ENCODE data around the gene ASRGL1.
A peak's percentile ranks its signal among the peaks of the same experiment; 100 is the strongest.
"Not testable (repeated sequence)": the region's sequence is repeated elsewhere in the genome, so short reads cannot be mapped to it uniquely, and the experiment has no call there.

ASRGL1 gene

DNA sequence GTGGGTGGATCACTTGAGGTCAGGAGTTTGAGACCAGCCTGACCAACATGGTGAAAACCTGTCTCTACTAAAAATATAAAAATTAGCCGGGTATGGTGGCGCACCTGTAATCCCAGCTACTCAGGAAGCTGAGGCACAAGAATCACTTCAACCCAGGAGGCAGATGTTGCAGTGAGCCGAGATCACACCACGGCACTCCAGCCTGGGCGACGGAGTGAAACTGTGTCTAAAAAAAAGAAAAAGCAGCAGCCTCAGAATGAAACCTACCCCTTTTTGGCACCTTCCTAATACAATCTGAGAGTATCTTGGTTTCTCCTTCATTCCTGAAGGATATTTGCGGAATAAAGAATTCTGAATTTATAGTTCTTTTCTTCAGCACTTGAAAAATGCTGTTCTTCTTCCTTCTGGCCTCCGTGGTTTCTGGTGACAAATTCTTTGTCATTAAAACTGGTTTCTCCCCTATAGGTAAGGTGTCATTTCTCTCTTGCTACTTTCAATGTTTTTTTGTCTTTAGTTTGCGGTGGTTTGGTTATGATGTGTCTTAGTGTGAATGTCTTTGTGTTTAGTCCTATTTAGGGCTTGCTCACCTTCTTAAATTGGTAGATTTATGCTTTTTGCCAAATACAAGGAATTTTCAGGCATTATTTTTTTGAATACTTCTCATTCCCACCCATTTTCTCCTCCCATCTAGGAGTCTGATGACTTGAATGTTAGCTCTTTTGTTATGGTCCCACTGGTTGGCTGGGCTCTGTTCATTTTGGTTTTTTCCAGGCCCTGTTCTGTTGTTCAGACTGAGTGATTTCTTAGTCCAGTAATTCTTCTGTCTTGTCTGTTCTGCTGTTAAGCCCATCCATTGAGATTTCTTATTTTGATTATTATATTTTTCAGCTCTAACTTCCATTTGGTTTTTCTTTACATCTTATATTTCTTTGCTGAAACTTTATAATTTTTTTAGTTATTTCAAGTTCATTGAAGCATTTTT, 15.4 kb downstream of the ASRGL1 start:
- DNase-seq = peak in 1 of 5 donors; percentile 12

DNA sequence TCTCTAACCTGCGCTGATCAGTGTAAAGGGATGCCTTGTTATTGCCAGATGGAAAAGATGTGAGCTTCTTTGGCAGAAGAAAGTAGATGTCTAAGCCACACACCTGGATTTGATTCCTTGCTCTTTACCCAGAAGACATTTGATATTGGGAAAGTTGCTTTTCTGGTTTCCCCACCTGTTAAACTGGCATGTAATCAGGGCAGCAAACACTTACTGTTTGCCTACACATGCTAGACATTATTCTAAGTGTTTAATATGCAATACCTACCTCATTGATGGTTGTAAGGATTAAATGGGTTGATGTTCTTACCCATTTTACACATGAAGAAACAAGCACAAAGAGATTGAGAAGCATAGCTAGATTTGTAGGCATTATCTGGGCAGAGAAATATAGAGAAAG, 16.6 kb downstream of the ASRGL1 start:
- no peak for DNase-seq

DNA sequence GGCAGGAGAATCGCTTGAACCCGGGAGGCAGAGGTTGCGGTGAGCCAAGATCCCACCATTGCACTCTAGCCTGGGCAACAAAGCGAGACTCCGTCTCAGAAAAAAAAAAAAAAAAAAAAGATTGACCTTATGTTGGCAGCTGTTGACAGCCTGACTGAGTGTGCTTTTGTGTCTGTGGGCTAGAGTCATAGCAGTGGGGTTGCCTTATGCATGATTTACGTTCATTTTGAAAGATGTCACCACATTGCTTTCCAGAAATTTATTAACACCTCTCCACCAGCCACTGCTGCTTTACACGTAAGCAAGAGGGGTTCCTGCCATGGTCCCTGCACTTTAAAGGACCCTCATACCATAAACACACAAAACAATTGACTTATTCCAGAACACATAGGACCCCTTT, 21.0 kb downstream of the ASRGL1 start:
- DNase-seq = no peak

DNA sequence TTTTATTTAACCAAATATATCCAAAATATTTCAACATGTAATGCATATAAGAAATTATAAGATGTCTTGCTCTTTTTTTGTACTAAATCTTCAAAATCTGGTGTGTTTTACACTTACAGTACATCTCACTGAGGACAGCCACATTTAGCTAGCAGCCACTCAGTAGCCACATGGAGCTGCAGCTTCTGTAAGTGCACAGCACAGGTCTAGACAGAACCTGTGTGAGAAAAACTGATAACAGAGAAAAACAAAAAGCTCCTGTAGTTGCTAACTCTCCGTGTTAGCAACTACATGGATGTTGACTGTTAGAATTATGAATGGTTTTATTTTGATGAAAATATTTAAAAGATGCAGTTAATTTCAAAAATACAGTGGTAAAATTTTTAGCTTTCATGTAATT, 22.2 kb downstream of the ASRGL1 start:
- DNase-seq = no peak

DNA sequence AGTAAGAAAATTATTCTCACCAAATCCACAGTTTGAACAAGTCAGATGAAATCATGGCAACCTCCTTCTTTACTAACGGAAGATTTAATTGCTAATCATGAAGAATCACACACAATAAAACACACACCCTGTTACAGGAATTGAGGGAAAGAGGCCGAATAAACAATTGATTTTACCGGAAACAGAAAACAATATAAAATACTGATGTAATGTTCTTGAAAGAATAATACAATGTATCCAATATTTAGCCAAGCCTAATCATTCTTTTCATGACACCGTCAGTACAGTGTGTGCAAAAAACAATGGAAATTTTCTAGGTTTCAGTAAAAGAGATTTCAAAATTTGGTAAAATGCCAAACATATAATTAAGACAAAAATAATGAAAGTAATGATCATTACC, 23.4 kb downstream of the ASRGL1 start:
- DNase-seq = no peak

DNA sequence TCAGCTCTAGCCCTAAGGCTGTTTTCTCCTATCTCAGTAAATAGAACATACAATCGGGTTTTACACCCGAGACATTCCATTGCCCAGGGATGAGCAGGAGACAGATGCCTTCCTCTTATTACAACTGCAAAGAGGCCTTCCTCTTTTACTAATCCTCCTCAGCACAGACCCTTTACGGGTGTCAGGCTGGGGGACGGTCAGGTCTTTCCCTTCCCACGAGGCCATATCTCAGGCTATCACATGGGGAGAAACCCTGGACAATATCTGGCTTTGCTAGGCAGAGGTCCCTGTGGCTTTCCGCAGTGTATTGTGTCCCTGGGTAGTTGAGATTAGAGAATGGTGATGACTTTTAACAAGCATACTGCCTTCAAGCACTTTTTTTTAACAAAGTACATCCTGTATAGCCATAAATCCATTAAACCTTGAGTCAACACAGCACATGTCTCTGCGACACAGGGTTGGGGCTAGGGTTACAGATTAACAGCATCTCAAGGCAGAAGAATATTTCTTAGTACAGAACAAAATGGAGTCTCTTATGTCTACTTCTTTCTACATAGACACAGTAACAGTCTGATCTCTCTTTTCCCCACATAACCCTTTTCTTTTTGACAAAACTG, 31.7 kb downstream of the ASRGL1 start:
- not testable (repeated sequence) for DNase-seq

DNA sequence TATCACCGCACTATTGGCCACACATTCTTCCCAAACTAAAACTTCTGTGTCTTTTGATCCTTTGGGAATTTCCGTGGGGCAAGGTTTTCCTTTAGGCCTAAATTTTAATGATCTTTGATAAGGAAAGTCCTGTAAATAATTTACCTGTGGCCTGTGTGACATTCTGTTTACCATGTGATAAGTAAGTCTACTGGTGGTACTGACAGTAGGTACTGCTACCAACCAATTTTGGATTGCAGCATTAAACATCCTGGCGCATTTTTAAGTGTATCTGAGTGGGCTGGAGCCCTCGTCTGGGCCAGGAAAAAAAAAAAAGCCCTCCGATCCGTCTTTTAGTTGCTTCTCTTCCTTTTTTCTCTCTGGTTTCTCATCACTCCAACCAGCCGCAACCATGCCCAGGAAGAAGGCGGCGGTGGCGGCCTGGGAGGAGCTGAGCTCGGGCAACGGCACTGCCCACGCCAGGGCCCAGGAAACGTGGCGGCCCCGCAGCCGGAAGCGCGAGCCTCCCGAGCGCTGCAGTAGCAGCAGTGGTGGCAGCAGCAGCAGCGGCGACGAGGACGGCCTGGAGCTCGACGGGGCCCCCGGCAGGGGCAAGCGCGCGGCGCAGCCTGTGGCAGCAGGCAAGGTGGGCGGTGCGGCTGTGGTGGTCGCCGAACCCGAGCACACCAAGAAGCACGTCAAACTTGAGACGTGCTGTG, 33.6 kb downstream of the ASRGL1 start:
- DNase-seq = peak in 4 of 5 donors; percentile 13 to 63 (median 24)

DNA sequence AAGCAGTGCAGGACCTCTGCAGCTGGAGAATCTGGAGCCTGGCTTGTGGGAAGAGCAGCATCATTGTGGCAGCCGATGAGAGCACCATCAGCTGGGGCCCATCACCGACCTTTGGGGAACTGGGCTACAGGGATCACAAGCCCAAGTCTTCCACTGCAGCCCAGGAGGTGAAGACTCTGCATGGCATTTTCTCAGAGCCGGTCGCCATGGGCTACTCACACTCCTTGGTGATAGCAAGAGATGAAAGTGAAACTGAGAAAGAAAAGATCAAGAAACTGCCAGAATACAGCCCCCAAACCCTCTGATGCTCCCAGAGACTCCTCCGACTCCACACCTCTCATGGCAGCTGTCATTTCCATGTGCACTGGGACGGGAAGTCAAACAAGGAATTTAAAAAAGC, 35.6 kb downstream of the ASRGL1 start:
- no peak for DNase-seq

DNA sequence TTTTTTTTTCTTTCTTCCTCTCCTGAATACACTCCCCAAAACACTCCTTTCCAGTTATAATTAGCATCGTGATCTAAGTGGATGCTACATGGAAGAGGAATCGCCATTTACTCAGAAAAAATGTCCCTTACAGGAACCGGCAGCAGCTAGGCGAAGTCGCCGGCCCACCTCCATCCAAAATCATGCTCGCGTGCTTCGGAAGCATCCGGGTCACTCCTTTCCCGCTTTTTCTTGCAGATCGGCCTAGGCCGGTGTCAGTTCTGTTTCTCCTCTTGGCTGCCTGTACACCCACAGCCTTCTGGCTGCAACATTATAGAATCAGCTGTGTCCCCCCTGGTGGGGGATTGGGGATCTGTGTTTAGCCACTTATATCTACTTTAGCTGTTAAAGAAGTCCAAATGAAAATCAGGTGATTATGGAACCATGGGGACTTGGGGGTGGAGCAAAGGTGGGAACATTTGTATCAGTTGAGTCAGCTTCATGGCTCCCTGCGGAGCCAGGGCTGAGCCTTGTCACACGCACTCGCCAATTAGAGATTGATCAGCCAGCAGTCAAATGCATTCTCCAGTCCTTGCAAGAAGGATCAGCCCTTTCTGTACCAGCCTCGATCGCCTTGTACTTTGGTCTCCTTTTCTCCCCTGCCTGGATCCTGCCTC, 36.3 kb downstream of the ASRGL1 start:
- no peak for DNase-seq

DNA sequence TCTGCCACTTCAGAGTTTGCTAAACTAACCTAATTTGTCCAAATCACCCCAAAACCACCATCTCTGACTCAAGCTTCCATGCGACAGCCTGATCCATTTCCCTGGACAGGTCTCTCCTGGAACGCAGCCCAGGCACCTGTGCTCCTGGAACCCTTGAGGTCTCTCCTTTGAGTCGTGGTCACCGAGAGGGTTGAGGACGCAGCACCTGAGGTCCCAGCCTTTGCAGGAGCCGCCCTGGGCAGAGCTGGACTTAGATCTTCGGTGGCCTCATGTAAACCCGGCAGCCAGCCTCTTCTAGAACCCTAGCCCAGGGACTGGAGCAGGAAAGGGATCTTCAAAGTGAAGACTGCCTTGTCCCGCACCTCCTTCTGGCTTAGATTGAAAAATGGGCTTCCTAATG, 37.6 kb downstream of the ASRGL1 start:
- no peak for DNase-seq

DNA sequence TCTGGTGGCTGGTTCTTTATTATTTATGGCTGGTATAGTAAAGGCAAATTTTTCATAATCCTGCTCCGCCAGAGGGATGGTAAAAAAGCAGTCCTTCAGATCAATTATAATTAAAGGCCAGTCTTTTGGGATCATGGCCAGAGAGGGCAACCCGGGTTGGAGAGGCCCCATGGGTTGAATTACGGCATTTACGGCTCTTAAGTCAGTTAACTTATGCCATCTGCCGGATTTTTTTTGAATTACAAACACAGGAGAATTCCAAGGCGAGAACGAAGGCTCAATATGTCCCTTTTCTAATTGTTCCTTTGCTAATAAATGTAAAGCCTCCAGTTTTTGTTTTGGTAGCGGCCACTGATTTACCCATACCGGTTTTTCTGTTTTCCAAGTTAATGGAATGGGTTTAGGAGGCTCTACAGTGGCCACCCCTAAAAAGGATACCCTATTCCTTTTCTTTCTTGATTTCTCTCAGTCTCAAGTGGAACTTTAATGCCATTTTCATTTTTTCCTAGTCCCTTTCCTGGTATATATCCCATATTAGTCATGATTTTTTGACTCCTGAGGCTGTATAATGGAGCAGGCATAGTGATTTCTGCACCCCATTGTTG, 41.3 kb downstream of the ASRGL1 start:
- DNase-seq = peak in 1 of 5 donors; percentile 37

DNA sequence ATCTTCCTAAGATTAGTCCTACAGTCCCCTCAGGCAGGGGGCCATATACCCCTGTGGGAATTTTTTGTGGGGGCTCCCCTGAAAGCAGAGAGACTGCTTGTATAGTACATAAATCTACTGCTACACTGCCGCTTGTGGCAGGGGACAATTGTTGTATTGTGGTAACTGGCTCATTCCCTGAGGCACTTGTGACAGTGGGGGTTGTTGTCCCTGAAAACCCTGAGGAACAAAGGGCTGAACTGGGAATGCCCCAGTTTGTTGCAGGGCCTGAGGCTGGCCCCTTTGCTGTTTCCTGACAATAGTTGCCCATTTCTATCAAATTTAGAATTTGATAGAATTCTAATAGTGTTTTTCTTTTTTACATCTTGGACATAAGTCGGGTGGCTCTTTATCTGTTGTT, 42.3 kb downstream of the ASRGL1 start:
- not testable (repeated sequence) for DNase-seq

DNA sequence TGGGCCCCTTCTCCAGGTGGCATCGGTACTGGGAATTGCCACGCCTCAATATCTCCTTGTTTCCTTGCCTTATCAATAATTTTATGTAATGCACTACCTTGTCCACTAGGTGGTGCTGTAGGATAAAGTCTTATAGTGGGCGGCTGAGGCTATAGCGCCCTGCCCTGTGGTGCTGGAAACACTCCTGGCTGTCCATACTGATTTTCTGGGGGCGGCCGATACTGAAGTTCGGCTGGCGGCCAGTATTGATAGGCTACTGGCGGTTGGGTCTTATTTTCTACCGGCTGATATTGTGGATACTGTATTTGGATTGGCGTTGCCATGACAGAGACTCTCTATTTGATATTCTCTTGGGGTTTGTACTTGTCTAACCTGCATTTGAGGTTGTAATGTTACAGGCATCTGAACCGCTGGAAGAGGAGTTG, 43.6 kb downstream of the ASRGL1 start:
- peak in 3 of 5 donors; percentile 23 to 62 (median 39) for DNase-seq

DNA sequence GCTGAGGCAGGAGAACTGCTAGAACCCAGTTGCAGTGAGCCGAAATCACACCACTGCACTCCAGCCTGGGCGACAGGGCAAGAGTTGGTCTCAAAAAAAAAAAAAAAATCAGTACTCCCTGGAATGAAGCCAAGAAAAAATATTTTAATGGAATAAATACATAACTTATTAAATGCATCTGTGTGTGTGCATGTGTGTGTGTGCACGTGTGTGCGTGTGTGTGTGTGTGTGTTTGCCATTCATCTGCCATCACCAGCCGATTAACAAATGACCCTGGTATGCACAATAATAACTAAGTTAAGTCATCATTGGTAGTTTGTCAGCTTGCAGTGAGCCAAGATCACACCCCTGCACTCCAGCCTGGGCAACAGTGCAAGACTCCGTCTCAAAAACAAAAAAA, 46.6 kb downstream of the ASRGL1 start:
- no peak for DNase-seq

DNA sequence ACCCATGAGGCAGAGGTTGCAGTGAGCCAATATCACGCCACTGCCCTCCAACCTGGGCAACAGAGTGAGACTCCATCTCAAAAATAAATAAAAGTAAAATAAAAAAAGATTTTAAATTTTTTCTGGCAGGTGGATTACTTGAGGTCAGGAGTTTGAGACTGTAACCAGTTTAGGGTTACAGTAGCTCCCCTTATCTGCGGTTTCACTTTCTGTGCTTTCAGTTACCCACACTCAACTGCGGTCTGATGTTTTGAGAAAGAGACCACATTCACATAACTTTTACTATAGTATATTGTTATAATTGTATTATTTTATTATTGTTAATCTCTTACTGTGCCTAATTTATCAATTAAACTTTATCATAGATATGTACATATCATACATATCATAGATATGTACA, 48.8 kb downstream of the ASRGL1 start:
- DNase-seq = peak in 1 of 5 donors; percentile 40

DNA sequence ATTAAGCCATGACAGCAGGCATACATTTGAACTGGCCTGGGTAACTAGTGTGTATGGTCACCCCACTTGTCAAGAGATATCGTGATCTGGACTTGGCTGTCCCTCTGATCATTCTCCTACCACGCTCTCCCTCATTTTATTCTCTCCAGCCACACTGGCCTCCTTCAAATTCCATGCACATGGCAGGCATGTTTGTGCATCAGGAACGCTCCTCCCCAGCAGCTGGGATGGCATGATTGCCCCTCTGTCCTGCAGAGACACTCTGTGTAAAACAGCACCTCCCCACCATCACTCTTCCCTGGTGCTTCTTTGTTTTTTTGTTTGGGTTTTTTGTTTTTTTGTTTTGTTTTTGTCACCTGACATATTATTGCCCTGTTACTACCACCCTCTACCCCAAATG, 50.1 kb downstream of the ASRGL1 start:
- DNase-seq = no peak

DNA sequence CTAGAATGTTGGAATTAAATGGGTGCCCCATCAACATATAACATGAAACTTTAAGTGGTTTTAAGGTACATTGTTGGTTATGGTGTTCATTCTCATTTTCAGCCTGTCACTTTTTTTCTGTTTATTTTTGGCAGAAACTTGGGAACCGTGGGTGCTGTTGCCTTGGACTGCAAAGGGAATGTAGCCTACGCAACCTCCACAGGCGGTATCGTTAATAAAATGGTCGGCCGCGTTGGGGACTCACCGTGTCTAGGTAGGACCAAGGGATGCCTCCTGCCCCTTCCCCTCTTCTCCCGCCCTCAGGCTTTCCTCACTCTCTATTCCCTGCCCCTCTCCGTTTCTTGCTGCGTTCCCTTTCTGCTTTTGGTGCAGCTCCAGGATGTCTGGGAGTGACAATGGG, 51.8 kb downstream of the ASRGL1 start:
- DNase-seq = no peak

DNA sequence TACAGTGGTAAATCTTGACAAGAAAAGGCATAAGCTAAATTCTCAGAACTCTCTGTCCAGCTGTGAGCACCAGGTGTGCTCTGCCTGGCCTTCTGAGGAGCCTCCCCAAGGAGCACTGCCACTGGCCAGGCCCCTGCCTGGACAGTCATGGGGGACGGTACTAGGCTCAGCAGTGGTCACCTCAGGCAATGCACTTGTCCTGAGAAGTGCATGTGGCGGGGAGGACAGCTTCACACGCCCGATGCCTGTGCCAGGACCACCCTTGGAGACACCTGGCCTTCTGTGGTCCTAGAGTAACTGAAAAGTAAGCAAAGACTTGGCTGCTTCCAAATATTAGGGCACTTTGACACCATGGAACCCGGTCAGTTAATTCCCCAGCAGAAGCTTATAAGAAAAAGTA, 53.0 kb downstream of the ASRGL1 start:
- no peak for DNase-seq

DNA sequence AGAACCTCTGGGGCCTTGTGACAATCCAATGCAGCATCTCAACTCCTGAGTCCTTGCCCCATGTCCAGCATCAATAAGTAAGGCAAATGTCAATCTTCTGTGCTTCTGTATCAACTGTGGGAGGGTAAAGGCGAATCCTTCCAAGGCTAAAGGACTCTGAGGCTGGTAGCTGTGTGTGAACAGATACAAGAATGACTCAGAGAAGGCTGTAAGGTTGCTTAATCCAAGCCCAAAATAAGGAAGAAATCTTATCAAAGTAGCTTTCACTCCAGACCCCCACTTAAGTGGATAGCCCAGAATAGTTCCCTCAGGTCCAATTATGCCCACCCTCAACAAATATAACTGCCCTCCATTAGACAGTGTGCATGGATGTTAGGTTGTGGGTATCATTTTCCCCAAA, 53.5 kb downstream of the ASRGL1 start:
- DNase-seq = no peak

DNA sequence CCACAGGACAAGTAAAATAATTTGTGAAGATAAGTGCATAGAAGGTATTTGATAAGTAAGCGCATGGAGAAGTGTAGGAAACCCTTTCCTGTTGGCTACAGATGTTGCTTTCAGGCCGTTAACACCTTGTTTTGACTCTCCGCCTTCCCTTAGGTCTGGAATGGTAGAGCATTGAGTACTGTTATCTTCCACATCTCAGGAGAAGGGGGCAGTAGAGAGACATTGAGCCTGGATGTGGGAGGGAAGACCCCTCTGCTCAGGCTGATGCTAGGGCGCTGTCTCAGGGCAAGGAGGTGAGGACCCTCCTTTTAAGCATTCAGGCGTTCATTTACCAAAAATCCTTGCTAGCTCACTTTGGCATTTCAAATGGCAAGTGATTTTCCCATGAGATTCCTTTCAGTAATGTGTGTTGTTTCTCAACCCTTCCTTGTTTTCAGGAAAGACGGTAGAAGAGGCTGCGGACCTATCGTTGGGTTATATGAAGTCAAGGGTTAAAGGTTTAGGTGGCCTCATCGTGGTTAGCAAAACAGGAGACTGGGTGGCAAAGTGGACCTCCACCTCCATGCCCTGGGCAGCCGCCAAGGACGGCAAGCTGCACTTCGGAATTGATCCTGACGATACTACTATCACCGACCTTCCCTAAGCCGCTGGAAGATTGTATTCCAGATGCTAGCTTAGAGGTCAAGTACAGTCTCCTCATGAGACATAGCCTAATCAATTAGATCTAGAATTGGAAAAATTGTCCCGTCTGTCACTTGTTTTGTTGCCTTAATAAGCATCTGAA, 54.6 kb downstream of the ASRGL1 start:
- DNase-seq = no peak

DNA sequence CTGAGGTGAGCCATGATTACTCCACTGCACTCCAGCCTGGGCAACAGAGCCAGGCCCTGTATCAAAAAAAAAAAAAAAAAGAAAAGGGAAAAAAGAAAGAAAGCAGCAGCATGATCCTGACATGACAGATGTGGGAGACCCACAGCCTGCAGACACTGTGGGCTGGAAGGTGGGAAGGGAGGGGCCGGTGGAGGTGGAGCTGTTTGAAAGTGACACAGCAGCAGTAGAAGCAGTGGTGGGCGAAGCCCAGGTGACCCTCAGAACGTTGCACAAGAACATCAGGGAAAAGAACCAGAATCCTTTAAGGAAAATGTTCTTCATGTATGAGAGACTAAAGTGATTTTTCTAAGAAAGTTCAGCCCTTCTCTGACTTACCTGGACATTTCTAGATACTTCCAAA, 55.3 kb downstream of the ASRGL1 start:
- DNase-seq = no peak

Data from T-helper 1 cell (primary cell).